Measurements from ENCODE around the gene OR8H2. TPM values are rescaled to one million over a fixed set of nuclear protein-coding genes. Genes with fewer than 3 reads are reported as not detected.

OR8H2 gene
- total RNA-seq, 1 experiment from 2014 or later: not detected

Other genes starting within 250 kb of the OR8H2 start
- not detected in 2 replicates for gene TRIM51, start 220.4 kb upstream of the OR8H2 start, total RNA-seq (2014; rRNA removed; shearing (Covaris generic))
- gene OR5W2, start 189.1 kb upstream of the OR8H2 start, total RNA-seq (2014; rRNA removed; shearing (Covaris generic)): not detected in 2 replicates
- not detected in 2 replicates for gene OR5I1, start 167.3 kb upstream of the OR8H2 start, total RNA-seq (2014; rRNA removed; shearing (Covaris generic))
- not detected in 2 replicates for gene OR10AG1, start 133.7 kb upstream of the OR8H2 start, total RNA-seq (2014; rRNA removed; shearing (Covaris generic))
- not detected in 2 replicates for gene OR5F1, start 109.1 kb upstream of the OR8H2 start, total RNA-seq (2014; rRNA removed; shearing (Covaris generic))
- not detected in 2 replicates for gene OR5AS1, start 76.0 kb upstream of the OR8H2 start, total RNA-seq (2014; rRNA removed; shearing (Covaris generic))
- not detected in 2 replicates for gene OR8I2, start 10.4 kb upstream of the OR8H2 start, total RNA-seq (2014; rRNA removed; shearing (Covaris generic))
- not detected in 2 replicates for gene OR8H3, start 18.7 kb downstream of the OR8H2 start, total RNA-seq (2014; rRNA removed; shearing (Covaris generic))
- gene OR8J3, start 36.5 kb downstream of the OR8H2 start, total RNA-seq (2014; rRNA removed; shearing (Covaris generic)): not detected in 2 replicates
- gene OR8K5, start 56.6 kb downstream of the OR8H2 start, total RNA-seq (2014; rRNA removed; shearing (Covaris generic)): not detected in 2 replicates
- not detected in 2 replicates for gene OR5J2, start 72.9 kb downstream of the OR8H2 start, total RNA-seq (2014; rRNA removed; shearing (Covaris generic))
- gene OR5T2, start 130.6 kb downstream of the OR8H2 start, total RNA-seq (2014; rRNA removed; shearing (Covaris generic)): not detected in 2 replicates
- gene OR5T3, start 148.6 kb downstream of the OR8H2 start, total RNA-seq (2014; rRNA removed; shearing (Covaris generic)): not detected in 2 replicates
- gene OR5T1, start 170.5 kb downstream of the OR8H2 start, total RNA-seq (2014; rRNA removed; shearing (Covaris generic)): not detected in 2 replicates
- gene OR8H1, start 188.6 kb downstream of the OR8H2 start, total RNA-seq (2014; rRNA removed; shearing (Covaris generic)): not detected in 2 replicates
- not detected in 2 replicates for gene OR8K3, start 211.5 kb downstream of the OR8H2 start, total RNA-seq (2014; rRNA removed; shearing (Covaris generic))
- gene OR8K1, start 242.4 kb downstream of the OR8H2 start, total RNA-seq (2014; rRNA removed; shearing (Covaris generic)): not detected in 2 replicates